ENCODE results near the gene PARP12.

DNA sequence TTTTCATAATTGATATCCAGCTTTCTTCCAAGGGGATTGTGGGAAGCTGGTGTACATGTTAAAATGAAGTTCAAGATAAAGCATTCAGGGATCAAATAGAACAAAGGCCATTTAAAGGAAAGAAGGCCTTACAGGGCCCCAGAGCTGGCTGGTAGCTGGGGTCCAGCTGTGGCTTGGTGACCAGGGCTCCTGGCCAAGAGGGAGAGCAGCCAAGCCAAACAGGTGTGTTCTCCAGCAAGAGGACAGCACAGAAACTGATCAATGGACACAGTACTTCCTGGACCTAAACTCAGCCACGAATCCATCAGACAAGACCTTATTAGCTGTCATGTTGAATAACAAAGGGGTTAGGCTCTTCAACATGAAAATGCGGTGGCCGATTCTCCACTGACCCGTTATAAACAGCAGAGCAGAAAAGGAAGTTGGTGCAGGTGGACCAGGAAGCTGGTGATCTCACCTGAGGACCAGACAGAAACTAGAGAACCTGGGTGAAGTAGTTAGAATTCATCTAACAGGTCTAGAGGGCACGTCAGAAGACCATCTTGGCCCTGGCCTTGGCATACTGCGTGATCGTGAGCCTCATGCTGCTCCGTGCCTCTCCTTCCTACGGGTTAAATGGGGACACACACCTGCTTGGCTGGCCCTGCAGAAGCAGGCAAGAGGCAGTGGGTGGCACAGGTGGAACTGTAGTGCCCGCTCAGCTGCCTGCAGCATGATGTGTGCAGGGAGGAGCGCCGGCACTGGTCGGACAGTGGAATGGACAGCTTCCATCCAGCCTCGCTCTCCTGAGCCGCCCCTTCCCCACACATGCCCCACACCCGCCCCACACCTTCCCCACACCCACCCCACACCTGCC, 53.8 kb downstream of the PARP12 start:
- no peak for TF ChIP-seq CTCF (IDR thresholded peaks at IDR 0.05; ENCODE audit: borderline replicate concordance, extremely low read depth, low read length, poor library complexity, severe bottlenecking)
- TF ChIP-seq EZH2 (IDR thresholded peaks at IDR 0.05; ENCODE audit: borderline replicate concordance, low read depth, low read length, severe bottlenecking): no peak
